ENCODE data around the gene PARD3.

The PARD3 gene

DNA sequence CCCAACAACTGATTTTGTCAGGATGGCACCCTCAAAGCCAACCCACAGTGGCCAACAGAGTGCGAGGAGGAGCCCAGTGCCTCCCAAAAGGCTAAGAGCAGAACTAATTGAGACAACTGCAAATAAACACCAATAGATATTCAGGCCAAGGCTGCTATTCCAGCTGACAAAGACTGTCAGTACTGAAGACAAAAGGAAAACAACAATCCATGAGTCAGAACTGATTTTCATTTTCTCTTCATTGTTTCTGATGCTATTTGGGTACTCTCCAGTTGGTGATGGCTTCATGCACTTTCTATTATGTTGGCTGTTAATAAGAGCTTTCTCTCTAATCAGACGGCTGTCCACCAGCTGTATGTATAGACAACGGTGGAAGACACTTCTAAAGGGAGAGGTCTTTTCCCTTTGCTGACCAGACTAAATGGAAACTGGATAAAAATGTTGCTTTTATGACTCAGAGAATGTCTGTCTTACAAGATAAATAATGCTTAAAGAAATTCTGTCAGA lies 515.9 kb downstream of the PARD3 start:
- Histone ChIP-seq H3K27ac (ENCODE audit: poor library complexity, severe bottlenecking) (no peak overlapping the region), H3K9me3 (ENCODE audit: severe bottlenecking) (no peaks in the 10 kb centered on the region), H3K27me3 (ENCODE audit: insufficient read depth, poor library complexity, severe bottlenecking) (no peaks in the 10 kb centered on the region), H3K4me1 (ENCODE audit: insufficient read depth, poor library complexity, severe bottlenecking) (no peaks in the 10 kb centered on the region), H3K4me3 (ENCODE audit: severe bottlenecking) (no peak overlapping the region), H3K36me3 (ENCODE audit: low read depth) (no peaks in the 10 kb centered on the region)
- DNase-seq (ENCODE audit: low spot score) (no peak), ATAC-seq (ENCODE audit: low read depth) (no peak)
- TF ChIP-seq, protein P1, sequence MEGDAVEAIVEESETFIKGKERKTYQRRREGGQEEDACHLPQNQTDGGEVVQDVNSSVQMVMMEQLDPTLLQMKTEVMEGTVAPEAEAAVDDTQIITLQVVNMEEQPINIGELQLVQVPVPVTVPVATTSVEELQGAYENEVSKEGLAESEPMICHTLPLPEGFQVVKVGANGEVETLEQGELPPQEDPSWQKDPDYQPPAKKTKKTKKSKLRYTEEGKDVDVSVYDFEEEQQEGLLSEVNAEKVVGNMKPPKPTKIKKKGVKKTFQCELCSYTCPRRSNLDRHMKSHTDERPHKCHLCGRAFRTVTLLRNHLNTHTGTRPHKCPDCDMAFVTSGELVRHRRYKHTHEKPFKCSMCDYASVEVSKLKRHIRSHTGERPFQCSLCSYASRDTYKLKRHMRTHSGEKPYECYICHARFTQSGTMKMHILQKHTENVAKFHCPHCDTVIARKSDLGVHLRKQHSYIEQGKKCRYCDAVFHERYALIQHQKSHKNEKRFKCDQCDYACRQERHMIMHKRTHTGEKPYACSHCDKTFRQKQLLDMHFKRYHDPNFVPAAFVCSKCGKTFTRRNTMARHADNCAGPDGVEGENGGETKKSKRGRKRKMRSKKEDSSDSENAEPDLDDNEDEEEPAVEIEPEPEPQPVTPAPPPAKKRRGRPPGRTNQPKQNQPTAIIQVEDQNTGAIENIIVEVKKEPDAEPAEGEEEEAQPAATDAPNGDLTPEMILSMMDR (IDR thresholded peaks at IDR 0.05; ENCODE audit: poor library complexity, severe bottlenecking) = no peak

DNA sequence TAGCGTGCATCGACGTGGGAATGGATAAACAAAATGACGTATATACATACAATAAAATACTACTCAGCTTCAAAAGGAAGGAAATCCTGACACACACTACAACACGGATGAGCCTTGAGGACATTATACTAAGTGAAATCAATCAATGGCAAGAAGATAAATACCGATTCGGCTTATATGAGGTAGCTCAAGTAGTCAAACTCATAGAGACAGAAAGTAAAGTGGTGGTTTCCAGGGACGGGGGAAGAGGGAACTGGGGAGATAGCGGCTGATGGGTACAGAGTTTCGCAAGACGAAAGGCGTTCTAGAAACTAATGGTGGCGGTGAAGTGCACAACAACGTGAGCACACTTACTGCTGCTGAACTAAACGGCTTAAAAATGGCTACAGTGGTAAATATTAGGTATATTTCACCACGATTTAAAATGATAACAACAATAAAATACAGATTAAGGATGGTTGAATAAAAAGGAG lies 516.7 kb downstream of the PARD3 start:
- Histone ChIP-seq H3K36me3 (ENCODE audit: low read depth) (no peaks in the 10 kb centered on the region), H3K4me3 (ENCODE audit: severe bottlenecking) (no peak overlapping the region), H3K4me1 (ENCODE audit: insufficient read depth, poor library complexity, severe bottlenecking) (no peaks in the 10 kb centered on the region), H3K27me3 (ENCODE audit: insufficient read depth, poor library complexity, severe bottlenecking) (no peaks in the 10 kb centered on the region), H3K9me3 (ENCODE audit: severe bottlenecking) (no peaks in the 10 kb centered on the region), H3K27ac (ENCODE audit: poor library complexity, severe bottlenecking) (no peak overlapping the region)
- TF ChIP-seq, protein P1 (IDR thresholded peaks at IDR 0.05; ENCODE audit: poor library complexity, severe bottlenecking) = no peak
- DNase-seq (ENCODE audit: low spot score) = no peak
- ATAC-seq (ENCODE audit: low read depth) = no peak

DNA sequence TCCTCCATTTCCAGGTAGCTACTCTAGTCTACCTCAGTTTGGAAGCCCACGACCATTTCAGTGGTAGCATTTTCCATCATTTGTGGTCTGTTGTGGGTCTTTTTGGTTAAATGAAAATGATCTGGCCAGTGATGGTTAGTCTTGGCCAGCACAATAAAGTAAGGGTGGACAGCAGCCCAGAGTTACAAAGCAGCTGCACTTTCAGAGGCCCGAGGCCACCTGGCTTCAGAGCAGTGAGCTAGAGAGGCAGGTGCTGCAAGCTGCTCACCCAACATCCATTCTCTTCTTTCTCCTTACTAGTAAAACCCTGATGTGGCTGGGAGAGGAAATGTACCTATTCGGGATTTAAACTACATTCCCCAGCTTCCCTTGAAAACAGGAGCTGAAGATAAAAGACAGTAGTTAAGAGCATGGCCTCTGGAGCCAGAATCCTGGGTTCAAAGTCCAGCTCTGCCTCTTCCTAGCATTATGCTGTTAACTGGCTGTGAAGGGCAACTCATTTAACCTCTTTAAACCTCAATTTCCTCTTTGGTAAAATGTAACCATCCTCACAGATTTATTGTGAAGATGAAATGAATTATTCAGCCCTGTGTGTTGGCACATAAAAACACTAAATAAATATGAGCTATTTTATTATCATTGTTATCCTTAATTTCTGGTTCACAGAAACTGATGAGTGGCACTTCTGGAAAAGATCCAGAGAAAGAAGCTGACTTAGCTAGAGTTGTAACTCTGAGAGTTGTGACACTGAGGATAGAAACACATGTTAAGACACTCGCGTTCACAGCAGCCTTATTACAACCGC lies 517.4 kb downstream of the PARD3 start:
- TF ChIP-seq, protein P1 (IDR thresholded peaks at IDR 0.05; ENCODE audit: poor library complexity, severe bottlenecking) = no peak
- Histone ChIP-seq H3K9me3 (ENCODE audit: severe bottlenecking) (no peaks in the 10 kb centered on the region), H3K27ac (ENCODE audit: poor library complexity, severe bottlenecking) (no peak overlapping the region), H3K27me3 (ENCODE audit: insufficient read depth, poor library complexity, severe bottlenecking) (no peaks in the 10 kb centered on the region), H3K4me1 (ENCODE audit: insufficient read depth, poor library complexity, severe bottlenecking) (no peaks in the 10 kb centered on the region), H3K4me3 (ENCODE audit: severe bottlenecking) (no peak overlapping the region), H3K36me3 (ENCODE audit: low read depth) (no peaks in the 10 kb centered on the region)
- no peak for ATAC-seq (ENCODE audit: low read depth)
- DNase-seq (ENCODE audit: low spot score) = no peak

DNA sequence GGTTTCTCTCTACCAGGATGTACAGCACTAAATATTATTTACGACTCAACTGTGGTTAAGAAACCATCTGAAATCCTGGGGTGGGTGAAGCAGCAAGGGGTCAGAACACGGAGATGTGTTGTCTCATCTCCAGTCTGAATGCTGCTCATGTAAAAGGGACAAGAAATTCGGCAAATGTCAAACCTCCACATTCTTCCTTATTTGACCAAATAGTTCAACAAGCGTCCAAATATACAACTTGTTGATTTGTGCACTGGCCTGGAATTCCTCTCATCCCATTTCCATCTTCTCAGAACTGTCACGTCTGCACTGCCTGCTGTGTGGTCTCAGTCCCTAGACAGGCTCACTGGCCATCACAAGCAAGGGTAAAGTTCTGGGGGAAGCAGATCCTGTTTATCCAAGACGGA lies 520.0 kb downstream of the PARD3 start:
- DNase-seq (ENCODE audit: low spot score) (no peak), ATAC-seq (ENCODE audit: low read depth) (no peak)
- no peaks in the 10 kb centered on the region for H3K9me3 ChIP-seq (ENCODE audit: severe bottlenecking)
- no peaks in the 10 kb centered on the region for H3K27me3 ChIP-seq (ENCODE audit: insufficient read depth, poor library complexity, severe bottlenecking)
- H3K27ac ChIP-seq (ENCODE audit: poor library complexity, severe bottlenecking) = no peak overlapping the region
- TF ChIP-seq, protein P1 (IDR thresholded peaks at IDR 0.05; ENCODE audit: poor library complexity, severe bottlenecking) = no peak
- H3K4me1 ChIP-seq (ENCODE audit: insufficient read depth, poor library complexity, severe bottlenecking) = no peaks in the 10 kb centered on the region
- no peaks in the 10 kb centered on the region for H3K36me3 ChIP-seq (ENCODE audit: low read depth)
- H3K4me3 ChIP-seq (ENCODE audit: severe bottlenecking) = no peak overlapping the region

DNA sequence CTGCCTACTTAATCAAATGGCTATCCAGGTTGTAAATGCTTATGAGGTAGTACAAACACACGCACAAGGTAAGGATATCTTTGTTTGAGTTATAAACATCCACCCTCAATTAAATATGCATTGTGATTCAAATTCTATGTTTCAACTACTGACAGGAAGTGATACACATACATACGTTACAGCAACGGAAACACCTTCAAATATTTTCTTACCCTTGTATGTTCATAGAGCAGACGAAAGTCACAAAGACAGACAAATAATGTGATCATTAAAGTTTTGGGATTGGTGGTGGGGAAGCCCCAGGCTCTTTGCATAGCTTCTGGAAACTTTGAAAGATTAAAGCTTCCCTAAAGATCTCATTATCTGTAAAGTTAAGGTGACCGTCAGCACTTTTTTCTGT lies 521.0 kb downstream of the PARD3 start:
- no peak for DNase-seq (ENCODE audit: low spot score)
- Histone ChIP-seq H3K4me3 (ENCODE audit: severe bottlenecking) (no peak overlapping the region), H3K27me3 (ENCODE audit: insufficient read depth, poor library complexity, severe bottlenecking) (no peaks in the 10 kb centered on the region)

More for the DNA sequence above, 521.0 kb downstream of the PARD3 start:
- TF ChIP-seq, protein P1 (IDR thresholded peaks at IDR 0.05; ENCODE audit: poor library complexity, severe bottlenecking) = no peak
- Histone ChIP-seq H3K9me3 (ENCODE audit: severe bottlenecking) (no peaks in the 10 kb centered on the region), H3K36me3 (ENCODE audit: low read depth) (no peaks in the 10 kb centered on the region), H3K27ac (ENCODE audit: poor library complexity, severe bottlenecking) (no peak overlapping the region), H3K4me1 (ENCODE audit: insufficient read depth, poor library complexity, severe bottlenecking) (no peaks in the 10 kb centered on the region)
- no peak for ATAC-seq (ENCODE audit: low read depth)
